H1 (cell line): ENCODE measurements around the gene NOS1AP. TPM values are rescaled to one million over a fixed set of nuclear protein-coding genes. Genes with fewer than 3 reads are reported as not detected.

ENCODE experiments used
- BCL11A ChIP-seq, 2 experiments: IDR thresholded peaks; one replicate each; pipeline ENCODE4 v1.6.1; 2011; ENCODE audit warnings: low read depth in 2 of 2, low read length in 2 of 2, mild to moderate bottlenecking in 2 of 2
- EP300 ChIP-seq, 2 experiments: IDR thresholded peaks; 1 replicate in 1 of 2; 2 replicates in 1 of 2; pipeline ENCODE4 v1.6.1; 2011 to 2012; ENCODE audit warnings: low read depth in 2 of 2, low read length in 2 of 2, mild to moderate bottlenecking in 2 of 2, borderline replicate concordance in 1 of 2, inconsistent platforms in 1 of 2, moderate library complexity in 1 of 2
- FOSL1 ChIP-seq: IDR thresholded peaks from 2 replicates; pipeline ENCODE4 v1.6.1; 2011; ENCODE audit warnings: mild to moderate bottlenecking, low read depth, low read length, moderate library complexity; ENCODE audit not compliant: insufficient read depth
- NRF1 ChIP-seq: IDR thresholded peaks from 2 replicates; pipeline ENCODE4 v1.6.1; 2011; ENCODE audit warnings: mild to moderate bottlenecking, low read depth, low read length, improper control_type of control experiment
- YY1 ChIP-seq: IDR thresholded peaks from 2 replicates; pipeline ENCODE4 v1.6.1; 2011; ENCODE audit warnings: low read depth, mild to moderate bottlenecking, low read length
- polyA plus RNA-seq, 7 experiments: library from polyadenylated mRNA; depleted of rRNA in 3 of 7; stranded (reverse) in 5 of 7; unstranded in 2 of 7; fragments of >200 nt in 5 of 7; fragments of 200-250 nt in 2 of 7; gene quantifications; 1 replicate in 5 of 7; 2 replicates in 1 of 7; 4 replicates in 1 of 7; pipeline versions ENCODE4 v1.2.1 to v1.2.3, GENCODE V29; 2011 to 2013; ENCODE audit warnings: missing spikeins in 2 of 7, mixed read lengths in 2 of 7
- total RNA-seq: library from RNA; stranded (reverse); fragmentation: NEBNext Ultra II Directional; extraction: Animal tissue kit (Norgen Biotek cat#: 25700); gene quantifications from 2 replicates; pipeline ENCODE4 v1.2.1, GENCODE V29; 2021

NOS1AP gene
- total and polyA plus RNA-seq, 2 of the 8 experiments (the other 6 are each of a cell fraction or from before 2014, with no cell fraction given): 2.4 to 12.1 TPM

DNA sequence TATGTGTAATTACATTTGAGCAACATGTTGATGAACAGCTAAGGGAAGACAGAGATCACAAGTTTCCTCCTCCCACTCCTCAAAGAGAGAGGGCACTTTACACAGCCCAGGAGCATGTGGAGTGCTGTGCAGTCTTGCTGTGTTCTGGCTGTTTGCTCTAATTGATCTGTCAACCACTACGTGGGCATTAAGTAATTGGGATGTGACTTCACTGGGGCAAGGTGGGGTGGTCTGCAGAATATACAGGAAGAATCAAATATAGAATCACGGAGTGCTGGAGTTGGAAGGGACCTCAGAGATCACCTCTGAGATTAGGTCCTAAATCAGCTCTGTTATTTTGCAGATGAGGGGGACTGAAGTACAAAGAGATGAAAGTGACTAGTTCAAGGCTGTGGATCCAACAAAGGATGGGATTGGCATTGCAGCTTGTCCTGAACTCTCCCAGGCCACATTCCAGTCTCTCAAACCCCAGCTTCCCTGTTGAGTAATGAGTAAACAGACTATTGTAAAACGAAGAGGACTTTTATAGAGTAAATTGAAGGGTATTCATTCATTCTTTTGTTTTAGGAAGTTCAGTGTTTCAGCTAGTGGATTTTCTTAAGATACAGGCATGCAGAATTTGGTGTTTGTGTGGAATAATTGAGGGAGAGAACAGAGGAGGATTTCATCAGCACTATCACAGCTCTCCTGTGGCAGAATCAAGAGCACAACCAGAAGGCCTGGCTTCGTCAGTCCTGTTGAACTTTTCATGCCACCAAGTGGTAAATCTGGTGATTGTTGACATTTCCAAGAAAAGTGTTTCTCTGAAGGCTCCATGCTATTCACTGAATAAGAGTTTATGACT lies 22.4 kb downstream of the NOS1AP start (continued):
- TF ChIP-seq NRF1 (no peak), EP300 (IDR thresholded peaks at IDR 0.05; ENCODE audit: borderline replicate concordance in 1 of 2, low read depth in 2 of 2, low read length in 2 of 2) (peak in 1 of 2 experiments; percentile 81; a peak in 2 of 3 replicates), YY1 (peak; percentile 67; the same call in 1 of the 2 replicates), BCL11A (IDR thresholded peaks at IDR 0.05; ENCODE audit: low read depth in 2 of 2, low read length in 2 of 2) (no peak), FOSL1 (no peak)
